ENCODE data around the gene NMNAT2. TPM values are rescaled to one million over a fixed set of nuclear protein-coding genes. Genes with fewer than 3 reads are reported as not detected.

NMNAT2 gene
- total and polyA plus RNA-seq, 10 of the 15 experiments (the other 5 are each of a cell fraction or from before 2014, with no cell fraction given): 0.02 to 2.0 (median 0.60) TPM

GRCh38 chr1:183240526-183240825, 177.7 kb downstream of the NMNAT2 start:
- H3K4me2 ChIP-seq (ENCODE audit: control insufficient read depth, insufficient read depth): no peak overlapping the region
- ChIA-PET CTCF (interaction anchor here (0.8 to 1.5 kb wide), 3 partner anchors 15 to 278 kb away, joined by 3 read pairs; no protein-coding TSS in a partner anchor), POLR2A (interaction anchor here (1.0 kb wide), 1 partner anchor 22 kb away, joined by 3 read pairs; no protein-coding TSS in a partner anchor), RAD21 (ENCODE audit: unreplicated experiment) (no interaction called here), SMC1A (ENCODE audit: uncharacterized antibody, unreplicated experiment) (interaction anchor here (1.2 to 3.9 kb wide), 2 partner anchors 8 to 15 kb away, joined by 4 to 16 read pairs; no protein-coding TSS in a partner anchor)
- no peaks in the 10 kb centered on the region for H4K20me1 ChIP-seq (ENCODE audit: control insufficient read depth, insufficient read depth)
- H3K27ac ChIP-seq (ENCODE audit: control insufficient read depth, insufficient read depth): no peak overlapping the region
- H3K4me3 ChIP-seq: no peak overlapping the region
- no peak overlapping the region for H3K9ac ChIP-seq (ENCODE audit: control insufficient read depth, insufficient read depth, low read length)
- FAIRE-seq (no peak), ATAC-seq (no peak), DNase-seq (ENCODE audit: low read depth, low spot score) (no peak)
- H3K4me1 ChIP-seq (ENCODE audit: control insufficient read depth, insufficient read depth, low read length): no peaks in the 10 kb centered on the region
- no peaks in the 10 kb centered on the region for H3K27me3 ChIP-seq (replicated peaks in 1 of 2; ENCODE audit: control insufficient read depth in 2 of 2, insufficient read depth in 2 of 2, low read length in 1 of 2)
- BruUV-seq (replicated peaks): no TSS peak
- no peaks in the 10 kb centered on the region for H3K79me2 ChIP-seq (ENCODE audit: control insufficient read depth, insufficient read depth, low read length)
- no peaks in the 10 kb centered on the region for H3K9me3 ChIP-seq (replicated peaks; ENCODE audit: control insufficient read depth, insufficient read depth, low read length)
- no peaks in the 10 kb centered on the region for H3K36me3 ChIP-seq (ENCODE audit: control insufficient read depth in 2 of 2, insufficient read depth in 2 of 2, low read length in 1 of 2)
- H2AFZ ChIP-seq (ENCODE audit: control insufficient read depth, low read depth, low read length): no peak overlapping the region
- in situ Hi-C loops (cut with MboI) (no loop called here), intact Hi-C loops (cut with micrococcal nuclease; ENCODE audit: unreplicated experiment) (no loop called here)
- no peak for TF ChIP-seq STAT3 (IDR thresholded peaks at IDR 0.05; ENCODE audit: low read depth, low read length)
- TF ChIP-seq ETV6 (conservative IDR thresholded peaks at IDR 0.05 in 1 of 2, IDR thresholded peaks at IDR 0.05 in 1 of 2; ENCODE audit: borderline replicate concordance in 1 of 2, low read depth in 1 of 2): no peak
- TF ChIP-seq ZSCAN29 (IDR thresholded peaks at IDR 0.05): no peak
- TF ChIP-seq NKRF (conservative IDR thresholded peaks at IDR 0.05): no peak
- no peak for TF ChIP-seq NFXL1 (IDR thresholded peaks at IDR 0.05; ENCODE audit: borderline replicate concordance)
- TF ChIP-seq HCFC1 (IDR thresholded peaks at IDR 0.05; ENCODE audit: low read length): no peak
- no peak for TF ChIP-seq SIN3A (IDR thresholded peaks at IDR 0.05; ENCODE audit: low read depth, low read length)
- no peak for TF ChIP-seq ZBTB11 (CRISPR knock-in tag; IDR thresholded peaks at IDR 0.05)
- 42% methylated on average over 4 of the region's 4 CpGs for WGBS (ENCODE audit: insufficient coverage, insufficient replicate concordance, low lambda C conversion rate, missing lambda C conversion rate)

All from GM12878 (cell line).